HG03025 (cell line): ENCODE results near the gene LRP11.

Experiments used
- ATAC-seq: cut with Tn5 transposase; IDR thresholded peaks from one replicate; pipeline ENCODE4 v1.9.1; 2021; ENCODE audit warnings: mild to moderate bottlenecking, moderate library complexity; ENCODE audit not compliant: unreplicated experiment, low FRiP score

The LRP11 gene

DNA sequence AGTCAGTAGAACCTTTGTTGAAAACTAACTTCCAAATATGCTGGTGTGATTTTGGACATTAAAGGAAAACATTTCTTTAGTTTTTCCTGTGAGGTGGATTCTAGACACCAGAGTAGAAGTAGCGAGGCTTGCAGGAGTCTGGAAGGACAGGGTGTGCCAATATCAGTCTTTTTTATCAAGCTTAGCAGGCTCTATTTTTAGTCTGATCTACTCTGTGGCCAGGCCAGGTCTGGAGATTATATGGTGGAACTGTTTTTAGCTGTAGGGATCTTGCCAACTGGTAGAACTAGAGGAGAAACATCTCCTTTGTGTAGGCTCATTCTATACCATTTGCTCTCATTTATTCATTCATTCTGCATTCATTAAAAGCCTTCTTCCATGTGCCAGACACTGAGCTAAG lies 42.7 kb downstream of the LRP11 start:
- ATAC-seq = no peak

DNA sequence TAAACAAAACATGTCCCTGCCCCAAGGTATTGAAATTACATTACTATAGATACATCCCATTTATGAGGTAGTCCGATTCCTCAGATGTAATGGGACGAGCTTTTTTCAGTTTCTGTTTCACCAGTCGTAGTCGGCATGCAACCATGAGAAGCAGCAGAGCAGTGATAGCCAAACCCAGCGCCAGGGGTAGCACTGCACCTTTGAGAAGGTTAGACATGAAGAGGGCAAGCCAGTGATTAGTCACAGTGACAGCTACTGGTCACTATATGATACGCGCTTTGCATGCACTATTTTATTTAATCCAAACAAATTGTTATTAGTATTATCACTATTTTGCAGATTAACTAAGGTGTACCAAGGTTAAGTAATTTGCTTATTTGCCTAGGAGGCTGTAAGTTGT lies 43.7 kb downstream of the LRP11 start:
- no peak for ATAC-seq

DNA sequence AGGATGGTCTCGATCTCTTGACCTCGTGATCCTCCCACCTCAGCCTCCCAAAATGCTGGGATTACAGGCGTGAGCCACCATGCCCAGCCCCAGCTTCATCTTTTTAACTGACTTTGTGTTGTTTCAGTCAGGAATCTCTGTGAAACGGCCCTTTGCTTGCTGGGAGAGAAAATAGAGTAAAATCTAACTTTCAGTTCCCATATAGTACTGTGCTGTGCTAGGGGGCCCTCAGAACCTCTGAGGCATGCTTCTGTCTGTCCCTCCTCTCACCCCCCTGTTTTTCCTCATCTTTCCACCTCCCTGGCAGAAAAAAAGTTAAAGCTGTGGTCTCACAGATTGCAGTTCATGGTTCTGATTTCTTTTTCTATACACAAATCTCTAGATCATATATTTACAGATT lies 48.4 kb downstream of the LRP11 start:
- no peak for ATAC-seq

DNA sequence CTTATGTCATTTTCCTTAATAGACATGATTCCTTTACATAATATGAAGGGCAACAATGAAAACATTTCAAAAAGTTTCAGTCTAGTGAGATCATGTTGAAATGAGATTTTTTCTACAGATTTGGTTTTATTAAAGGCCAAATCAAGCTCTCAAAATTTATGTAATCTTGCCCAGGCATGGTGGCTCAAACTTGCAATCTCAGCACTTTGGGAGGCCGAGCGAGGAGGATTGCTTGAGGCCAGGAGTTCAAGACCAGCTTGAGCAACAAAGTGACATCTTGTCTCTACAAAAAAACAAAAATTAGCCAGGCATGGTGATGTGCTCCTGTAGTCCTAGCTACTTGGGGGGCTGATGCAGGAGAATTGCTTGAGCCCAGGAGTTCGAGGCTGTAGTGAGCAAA lies 50.8 kb downstream of the LRP11 start:
- no peak for ATAC-seq

DNA sequence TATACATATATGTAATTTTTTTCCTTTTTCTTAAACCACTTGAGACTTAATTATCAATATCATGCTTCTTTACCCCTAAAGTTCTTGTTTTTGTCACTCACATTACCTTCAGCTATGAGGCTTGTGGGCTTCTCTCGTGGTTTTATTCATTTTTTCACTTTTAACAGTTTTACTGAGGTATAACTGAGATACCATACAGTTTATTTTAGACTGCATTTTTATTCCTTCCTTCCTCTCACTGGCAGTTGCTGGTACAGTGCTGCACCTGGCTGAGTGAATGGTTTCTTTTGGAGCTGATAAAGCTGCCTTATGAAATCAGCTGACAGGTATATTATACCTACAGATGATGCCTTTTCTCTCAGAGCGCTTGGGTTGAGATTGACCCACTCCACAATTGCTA lies 54.4 kb downstream of the LRP11 start:
- no peak for ATAC-seq

DNA sequence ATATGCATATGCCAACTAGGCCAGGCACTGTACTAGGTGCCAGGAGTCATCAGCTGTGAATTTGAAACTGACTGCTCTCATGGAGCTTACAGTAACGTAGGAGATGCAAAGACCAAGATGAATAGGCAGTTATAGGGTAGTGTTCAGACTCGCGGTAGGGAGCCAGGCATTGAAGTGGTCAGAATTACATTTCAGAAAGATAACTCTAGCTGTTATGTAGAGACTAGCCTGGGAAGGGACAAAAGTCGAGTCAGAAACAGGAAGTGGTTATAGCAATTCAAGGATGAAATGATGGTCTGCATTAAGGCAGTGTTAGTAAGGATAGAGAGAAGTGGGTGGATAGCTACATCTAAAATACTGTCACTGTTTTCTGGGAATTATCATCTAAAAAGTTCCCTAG lies 58.0 kb downstream of the LRP11 start:
- no peak for ATAC-seq

DNA sequence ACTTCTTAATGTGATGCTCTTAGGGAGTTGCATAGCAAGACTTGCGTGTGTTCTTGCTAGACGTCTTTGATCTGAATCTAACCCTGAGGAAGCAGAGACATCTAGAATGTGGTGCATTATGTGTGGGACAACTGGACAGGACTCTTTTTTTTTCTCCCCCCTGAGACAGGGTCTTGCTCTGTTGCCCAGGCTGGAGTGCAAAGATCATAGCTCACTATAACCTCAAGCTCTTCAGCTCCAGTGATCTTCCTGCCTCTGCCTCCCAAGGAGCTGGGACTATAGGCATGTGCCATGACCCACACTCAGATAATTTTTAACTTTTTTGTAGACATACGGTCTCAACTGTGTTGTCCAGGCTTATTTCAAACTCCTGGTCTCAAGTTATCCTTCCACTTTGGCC lies 80.6 kb downstream of the LRP11 start:
- ATAC-seq = no peak

DNA sequence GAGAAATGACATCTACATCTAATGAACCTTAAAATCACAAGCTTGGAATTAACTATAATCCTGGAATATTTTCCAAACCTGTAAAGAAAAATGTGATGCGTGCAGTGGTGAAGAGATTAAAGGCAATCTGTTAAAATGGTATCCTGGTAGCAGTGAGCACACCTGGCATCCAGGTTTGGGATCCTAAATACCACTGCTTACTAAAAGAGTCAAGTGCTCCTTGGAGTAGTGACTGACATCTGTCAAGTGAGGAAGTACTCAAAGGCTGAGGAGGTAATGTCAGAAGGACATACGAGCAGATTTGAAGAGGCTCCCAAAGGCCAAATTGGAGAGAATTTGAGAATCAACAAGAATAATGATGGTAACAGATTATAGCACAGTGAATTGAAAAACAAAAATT lies 81.8 kb downstream of the LRP11 start:
- ATAC-seq = no peak

DNA sequence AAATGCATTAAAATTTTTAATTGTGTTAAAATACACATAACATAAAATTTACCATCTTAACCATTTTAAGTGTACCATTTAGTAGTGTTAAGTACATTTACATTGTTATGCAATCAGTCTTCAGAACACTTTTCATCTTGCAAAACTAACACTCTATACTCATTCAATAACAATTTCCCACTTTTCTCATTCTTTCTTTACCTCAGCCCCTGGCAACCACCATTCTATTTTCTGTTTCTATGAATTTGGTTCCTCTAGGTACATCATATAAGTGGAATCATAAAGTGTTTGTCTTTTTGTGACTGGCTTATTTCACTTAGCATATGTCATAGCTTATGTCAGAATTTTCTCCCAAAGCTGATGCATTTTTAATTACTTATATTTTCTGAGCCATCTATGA lies 82.4 kb downstream of the LRP11 start:
- no peak for ATAC-seq

DNA sequence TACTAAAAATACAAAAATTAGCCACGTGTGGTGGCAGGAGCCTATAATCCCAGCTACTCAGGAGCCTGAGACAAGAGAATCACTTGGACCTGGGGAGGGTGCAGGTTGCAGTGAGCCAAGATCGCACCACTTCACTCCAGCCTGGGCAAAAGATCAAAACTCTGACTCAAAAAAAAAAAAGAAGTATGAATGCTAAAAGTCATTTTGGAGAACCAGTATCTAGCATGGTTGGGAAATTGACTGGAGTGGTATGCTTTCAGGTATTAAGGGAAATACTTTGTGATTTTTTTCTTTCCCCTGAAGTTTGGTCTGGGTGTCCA lies 84.6 kb downstream of the LRP11 start:
- no peak for ATAC-seq

DNA sequence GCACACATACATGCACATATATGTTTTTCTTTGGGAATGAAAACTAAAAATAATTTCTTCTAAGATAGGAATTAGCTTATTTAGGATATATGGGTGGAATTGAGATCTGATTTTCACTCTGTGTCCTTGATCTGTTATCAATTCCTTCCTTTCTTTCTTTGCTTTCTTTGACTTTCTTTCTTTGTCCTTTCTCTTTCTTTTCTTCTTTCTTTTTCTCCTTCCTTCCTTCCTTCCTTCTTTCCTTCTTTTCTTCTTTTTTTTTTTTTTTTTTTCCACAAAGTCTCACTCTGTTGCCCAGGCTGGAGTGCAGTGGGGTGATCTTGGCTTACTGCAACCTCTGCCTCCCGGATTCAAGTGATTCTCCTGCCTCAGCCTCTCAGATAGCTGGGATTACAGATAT lies 86.5 kb downstream of the LRP11 start:
- no peak for ATAC-seq

DNA sequence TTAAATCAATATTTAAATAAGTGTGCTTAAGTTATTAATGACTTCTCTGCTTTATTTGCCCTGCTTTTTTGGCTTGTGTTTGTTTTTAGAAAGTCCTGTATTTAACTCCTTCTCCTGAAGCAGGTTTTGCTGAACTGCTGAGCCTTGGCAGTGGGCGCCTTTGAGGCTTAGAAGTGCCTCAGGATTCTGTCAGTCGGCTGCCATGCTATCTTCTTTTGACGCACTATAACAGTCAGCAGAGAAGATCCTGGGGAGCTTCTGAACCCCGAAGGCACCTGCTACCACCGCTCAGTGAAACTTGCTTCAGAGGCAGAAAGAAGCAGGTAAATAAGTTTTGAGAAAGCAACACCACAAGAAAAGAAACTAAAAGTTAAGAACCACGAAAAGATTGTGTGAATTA lies 92.2 kb downstream of the LRP11 start:
- ATAC-seq = no peak

DNA sequence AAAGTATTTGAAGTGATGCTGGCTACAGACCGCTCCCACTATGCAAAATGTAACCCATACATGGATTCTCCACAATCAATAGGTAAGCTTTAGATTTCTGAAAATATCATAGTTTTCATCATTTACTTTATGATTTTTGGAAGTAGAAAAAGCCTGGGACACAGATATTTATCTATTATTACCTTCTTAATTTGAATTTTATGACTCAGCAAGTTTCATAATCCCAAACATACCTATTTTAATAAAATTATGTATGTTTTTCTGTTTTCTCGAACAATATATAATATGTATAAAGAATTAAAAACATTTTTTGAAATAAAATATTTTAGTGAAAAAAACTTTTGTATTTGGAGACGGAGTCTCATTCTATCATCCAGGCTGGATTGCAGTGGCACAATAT lies 93.0 kb downstream of the LRP11 start:
- ATAC-seq = no peak

DNA sequence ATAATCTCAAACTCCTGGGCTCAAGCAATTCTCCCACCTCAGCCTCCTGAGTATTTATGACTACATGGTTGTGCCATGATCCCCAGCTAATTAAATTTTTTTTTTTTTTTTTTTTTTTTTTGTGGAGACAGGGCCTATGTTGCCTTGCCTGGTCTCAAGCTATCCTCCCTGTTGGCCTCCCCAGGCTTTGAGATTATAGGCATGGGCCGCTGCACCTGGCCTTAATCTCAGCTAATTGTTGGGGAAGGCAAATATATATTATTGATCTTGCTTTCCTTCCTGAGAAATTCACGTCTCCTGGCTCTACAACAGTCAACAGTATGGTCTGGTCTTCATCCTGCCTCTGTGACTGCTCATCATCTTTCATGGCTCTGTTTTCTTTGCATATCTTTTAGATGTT lies 94.5 kb downstream of the LRP11 start:
- ATAC-seq = no peak
